NCI-H2107 (cell line): ENCODE measurements around the gene AZU1.

Experiments
- DNase-seq: peaks from one replicate; lab custom pipeline; 2025; lab: John Stamatoyannopoulos, UW

Gene AZU1

GRCh38 chr19:797528-798414 is 29.9 kb upstream of the AZU1 start:
- peak; percentile 76 for DNase-seq

GRCh38 chr19:798415-799075 is 29.1 kb upstream of the AZU1 start:
- no peak for DNase-seq

DNA sequence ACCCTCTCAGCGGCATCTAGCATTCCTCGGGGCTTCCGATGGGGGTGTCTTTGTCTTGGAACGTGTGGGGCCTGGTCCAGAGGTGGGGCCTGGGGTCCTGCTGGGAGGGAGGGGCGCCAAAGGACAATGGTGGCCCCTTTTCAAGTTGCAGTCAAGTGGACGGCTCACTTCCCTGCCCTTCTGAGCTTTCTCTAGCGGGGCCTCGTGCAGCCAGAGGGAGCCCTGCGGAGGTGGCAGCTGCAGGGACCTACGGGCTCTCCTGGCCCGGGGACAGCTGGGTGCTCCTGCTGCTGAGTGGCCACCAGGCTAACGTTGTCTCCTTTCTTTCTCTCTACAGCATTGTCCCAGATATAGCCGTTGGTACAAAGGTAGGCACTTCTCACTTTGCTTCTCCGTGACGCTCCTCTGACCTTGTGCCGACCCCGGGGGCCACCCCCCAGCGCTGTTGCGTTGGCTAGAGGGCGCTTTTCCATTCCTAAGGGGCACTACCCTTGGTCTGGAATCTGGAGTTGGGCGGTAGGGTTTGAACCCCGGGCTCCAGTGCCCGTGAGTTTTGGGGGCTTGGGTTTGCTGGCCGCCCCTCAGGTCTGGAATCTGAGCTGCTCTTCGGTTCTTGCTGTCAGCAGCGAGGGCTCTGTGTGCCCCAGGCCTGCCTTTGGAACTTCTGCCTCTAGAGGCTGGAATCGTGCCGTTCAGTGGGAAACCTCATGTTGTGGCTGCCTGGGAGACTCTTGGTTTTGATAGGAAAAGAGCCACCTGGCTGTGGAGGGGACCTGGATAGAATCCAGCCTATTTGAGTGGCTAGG is 28.4 kb upstream of the AZU1 start:
- DNase-seq, result no peak

GRCh38 chr19:800360-801029 is 27.1 kb upstream of the AZU1 start:
- DNase-seq, result no peak

GRCh38 chr19:801030-801860 is 26.4 kb upstream of the AZU1 start:
- no peak for DNase-seq

GRCh38 chr19:801861-802497 is 25.7 kb upstream of the AZU1 start:
- DNase-seq, result no peak

DNA sequence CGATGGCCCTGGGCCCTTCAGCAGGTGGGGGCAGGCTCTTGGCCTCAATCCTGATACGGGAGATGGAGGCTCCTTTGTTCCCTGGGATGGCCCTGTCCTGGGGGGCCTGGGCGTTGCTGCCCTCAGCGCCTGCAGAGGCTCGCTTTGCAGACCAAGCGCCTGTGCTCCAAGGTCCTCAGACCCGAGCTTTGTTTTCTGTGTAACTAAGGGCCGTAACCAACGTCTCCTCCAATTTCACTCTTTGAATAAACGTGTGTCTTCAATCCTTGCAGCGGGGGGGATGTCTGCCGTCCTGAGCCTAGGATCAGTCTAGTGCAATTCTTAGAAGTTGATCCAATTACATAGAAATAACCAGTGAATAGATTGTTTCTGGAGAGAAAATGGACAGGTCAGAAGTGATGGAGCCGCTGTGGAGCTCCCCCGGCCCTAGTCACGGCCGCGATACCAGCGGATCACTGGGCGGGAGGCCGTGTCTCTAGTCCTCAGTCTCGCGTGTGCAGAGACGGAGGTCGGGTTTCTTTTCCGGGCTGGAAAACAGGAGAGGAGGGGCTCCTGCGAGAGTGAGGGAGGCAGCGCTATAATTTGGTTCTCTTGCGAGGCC is 25.0 kb upstream of the AZU1 start:
- no peak for DNase-seq

DNA sequence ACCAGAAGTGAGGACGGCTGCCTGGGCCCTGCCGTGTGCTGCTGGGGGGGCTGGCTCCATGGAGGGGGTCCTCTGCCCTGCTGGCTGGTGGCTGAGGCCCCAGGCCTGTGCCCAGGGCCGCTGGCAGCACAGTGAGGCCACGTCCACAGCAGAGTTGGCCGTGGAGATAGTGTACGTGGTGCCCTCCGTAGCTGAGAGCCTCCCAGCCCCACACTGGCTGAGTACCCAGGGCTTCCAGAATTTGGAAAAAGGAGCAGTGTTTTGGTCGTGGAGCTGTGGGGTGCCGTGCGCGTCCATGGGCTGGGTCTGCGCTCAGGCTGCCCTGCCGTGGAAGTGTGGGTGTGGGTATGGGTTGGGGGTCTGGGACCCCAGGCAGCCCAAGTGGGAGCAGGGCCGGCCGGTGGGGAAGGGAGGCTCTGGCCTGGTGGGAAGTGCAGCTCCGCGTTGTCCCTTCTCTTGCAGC is 24.5 kb upstream of the AZU1 start:
- DNase-seq, result no peak

DNA sequence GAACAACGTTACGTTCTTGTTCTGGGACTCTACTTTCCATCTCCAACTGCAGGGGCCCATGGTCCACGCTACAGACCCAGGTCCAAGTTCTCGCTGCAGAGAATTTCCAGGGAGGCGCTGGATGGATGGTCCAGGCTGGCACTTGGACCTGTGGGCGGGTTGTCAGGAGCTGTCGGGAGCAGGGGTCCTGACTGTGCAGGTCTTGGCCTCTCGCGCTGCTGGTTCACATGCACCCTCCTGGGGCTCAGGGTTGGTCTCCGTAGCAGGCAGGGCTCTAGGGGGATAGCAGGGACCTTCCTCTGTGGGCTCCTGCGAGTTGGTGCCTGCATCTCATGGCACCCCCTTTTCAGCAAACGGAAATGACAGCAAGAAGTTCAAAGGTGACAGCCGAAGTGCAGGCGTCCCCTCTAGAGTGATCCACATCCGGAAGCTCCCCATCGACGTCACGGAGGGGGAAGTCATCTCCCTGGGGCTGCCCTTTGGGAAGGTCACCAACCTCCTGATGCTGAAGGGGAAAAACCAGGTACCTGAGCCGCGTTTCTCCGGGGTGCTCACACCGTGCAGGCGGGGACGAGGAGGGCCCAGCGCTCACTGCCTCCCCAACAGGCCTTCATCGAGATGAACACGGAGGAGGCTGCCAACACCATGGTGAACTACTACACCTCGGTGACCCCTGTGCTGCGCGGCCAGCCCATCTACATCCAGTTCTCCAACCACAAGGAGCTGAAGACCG is 23.8 kb upstream of the AZU1 start:
- no peak for DNase-seq

DNA sequence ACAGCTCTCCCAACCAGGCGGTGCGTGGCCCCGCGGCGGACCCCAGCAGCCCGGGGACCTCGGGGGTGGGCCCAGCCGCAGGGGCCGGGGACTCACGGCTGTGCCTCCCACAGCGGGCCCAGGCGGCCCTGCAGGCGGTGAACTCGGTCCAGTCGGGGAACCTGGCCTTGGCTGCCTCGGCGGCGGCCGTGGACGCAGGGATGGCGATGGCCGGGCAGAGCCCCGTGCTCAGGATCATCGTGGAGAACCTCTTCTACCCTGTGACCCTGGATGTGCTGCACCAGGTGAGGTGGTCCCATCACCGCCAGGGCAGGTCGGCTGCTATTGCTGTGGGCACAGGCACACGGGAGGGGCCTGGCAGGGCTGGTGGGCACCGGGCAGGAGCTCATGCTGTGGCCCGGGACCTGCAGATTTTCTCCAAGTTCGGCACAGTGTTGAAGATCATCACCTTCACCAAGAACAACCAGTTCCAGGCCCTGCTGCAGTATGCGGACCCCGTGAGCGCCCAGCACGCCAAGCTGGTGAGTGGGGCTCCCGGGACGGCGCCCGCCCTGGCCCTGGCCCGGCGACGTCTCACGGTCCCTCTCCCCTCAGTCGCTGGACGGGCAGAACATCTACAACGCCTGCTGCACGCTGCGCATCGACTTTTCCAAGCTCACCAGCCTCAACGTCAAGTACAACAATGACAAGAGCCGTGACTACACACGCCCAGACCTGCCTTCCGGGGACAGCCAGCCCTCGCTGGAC is 23.0 kb upstream of the AZU1 start:
- DNase-seq, result no peak

- DNase-seq, result no peak
These were observed 22.5 kb upstream of the AZU1 start for GRCh38 chr19:805166-805551.

DNA sequence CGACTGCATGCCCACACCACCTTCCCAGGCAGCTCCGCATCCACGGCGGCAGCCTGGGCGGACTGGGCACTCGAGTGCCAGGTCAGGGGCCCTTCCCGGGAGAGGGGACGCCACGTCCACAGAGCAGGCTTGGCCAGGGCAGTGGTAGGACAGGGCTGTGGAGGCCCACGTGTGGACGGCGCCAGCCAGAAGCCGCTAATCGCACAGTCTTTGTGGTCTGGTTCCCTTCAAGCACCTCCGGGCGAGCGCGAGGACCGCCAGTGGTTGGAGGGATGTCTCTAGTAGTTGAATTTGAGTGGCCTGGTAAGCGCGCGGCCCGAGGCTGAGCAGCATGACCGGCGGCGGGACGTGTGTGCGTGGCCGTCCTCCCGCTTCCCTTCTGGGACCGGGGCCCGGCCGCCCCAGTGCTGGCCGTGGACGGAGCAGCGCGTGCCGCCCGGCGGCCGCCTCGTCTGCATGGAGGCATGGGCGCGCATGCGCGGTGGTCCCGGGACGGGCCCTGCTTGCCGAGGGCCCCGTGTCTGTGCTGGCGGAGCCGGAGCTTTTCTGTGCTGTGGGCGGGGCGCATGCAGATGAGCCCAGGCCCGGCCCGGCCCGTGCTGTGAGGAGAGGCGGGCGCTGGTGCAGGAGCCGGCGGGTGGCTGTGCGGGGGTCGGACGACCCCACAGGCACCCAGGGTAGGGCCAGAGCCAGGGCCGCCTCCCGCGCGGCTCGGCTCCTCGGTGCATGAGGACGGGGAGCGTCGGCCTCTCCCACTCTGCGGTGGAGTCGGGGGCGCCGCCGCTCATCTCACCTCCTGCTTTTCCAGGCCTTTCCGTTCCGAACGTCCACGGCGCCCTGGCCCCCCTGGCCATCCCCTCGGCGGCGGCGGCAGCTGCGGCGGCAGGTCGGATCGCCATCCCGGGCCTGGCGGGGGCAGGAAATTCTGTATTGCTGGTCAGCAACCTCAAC is 21.8 kb upstream of the AZU1 start:
- no peak for DNase-seq

GRCh38 chr19:806815-807421 is 20.7 kb upstream of the AZU1 start:
- no peak for DNase-seq

DNA sequence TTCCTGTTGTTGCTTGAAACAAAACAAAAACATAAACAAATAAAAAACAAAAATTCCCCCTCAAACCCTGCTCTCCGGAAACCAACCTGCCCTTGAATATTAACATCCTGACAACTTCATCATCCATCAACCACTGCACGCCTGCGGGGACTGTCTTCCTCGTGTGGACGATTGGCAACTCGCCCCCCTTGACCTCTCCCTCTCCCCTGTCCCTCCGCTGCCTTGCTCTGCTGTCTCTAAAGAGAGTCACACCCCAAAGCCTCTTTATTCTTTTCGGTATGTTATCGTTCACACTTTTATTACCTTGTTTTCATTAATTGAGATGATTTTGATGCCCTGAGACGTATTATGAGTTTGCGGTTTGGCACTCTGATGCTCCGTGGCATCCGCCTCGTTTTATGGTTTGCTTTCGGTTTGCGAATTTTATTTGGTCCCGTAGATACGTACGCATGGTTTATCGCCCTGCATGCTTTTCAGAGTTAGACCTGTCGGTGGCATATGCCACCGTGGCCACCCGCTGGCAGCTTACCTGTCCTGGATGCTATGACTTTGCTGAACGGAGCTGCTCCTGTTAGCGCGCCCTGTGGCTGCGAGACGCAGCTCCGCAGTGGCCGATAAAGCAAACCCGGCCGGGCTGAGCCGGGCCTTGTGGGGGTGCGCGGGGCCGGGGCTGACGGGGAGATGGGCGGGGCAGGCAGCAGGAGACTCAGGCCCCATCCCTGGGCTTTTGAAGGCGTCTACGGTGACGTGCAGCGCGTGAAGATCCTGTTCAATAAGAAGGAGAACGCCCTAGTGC is 19.8 kb upstream of the AZU1 start:
- DNase-seq, result no peak

- no peak for DNase-seq
These were observed 19.2 kb upstream of the AZU1 start for GRCh38 chr19:808423-808775.

GRCh38 chr19:810077-810855 is 17.4 kb upstream of the AZU1 start:
- no peak for DNase-seq
